ENCODE measurements around the gene FHIP1B.

FHIP1B gene

DNA sequence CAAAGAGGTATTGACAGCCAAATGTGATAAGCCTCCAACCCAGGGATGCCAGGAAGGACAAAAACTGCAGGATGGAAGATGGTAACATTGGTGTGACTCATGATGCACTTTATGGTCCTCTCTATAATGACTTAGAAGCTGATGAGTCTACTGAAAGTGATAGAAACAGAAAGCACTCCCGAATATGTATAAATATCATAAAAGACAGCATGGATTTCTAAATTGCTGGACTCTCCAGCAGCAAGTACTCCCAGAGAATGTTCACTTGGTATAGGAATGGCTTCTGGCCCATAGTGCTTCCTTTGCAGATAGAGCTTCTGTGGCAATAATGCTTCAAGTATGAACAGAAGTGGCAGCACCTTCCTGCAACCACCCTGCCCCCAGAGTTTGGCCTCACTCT is 64.2 kb downstream of the FHIP1B start, which contains the start of gene OR52B2:
Gene OR52B2, minus strand, starts transcription at position 101 of the 400 bp plus-strand sequence. Its CDS starts 0 bp downstream, at position 101.
- Histone ChIP-seq H3K9me2 (replicated peaks; ENCODE audit: insufficient read depth, low read length) (no peaks in the 10 kb centered on the region), H3K4me2 (ENCODE audit: low read depth, low read length) (no peak within 1 kb of the TSS), H3K9me3 (replicated peaks; ENCODE audit: insufficient read depth, low read length) (no peaks in the 10 kb centered on the region), H3K4me3 (ENCODE audit: low read length) (no peak within 1 kb of the TSS), H3K27ac (ENCODE audit: low read length) (no peak within 1 kb of the TSS), H4K20me1 (ENCODE audit: insufficient read depth, low read length) (no peaks in the 10 kb centered on the region), H2AFZ (ENCODE audit: low read length) (no peak within 1 kb of the TSS), H3K27me3 (replicated peaks; ENCODE audit: insufficient read depth, low read length) (no peaks in the 10 kb centered on the region), H3K36me3 (replicated peaks; ENCODE audit: insufficient read depth, low read length) (no peaks in the 10 kb centered on the region), H3F3A (ENCODE audit: insufficient read depth, low read length) (no peaks in the 10 kb centered on the region), H3K9ac (ENCODE audit: low read length) (no peak within 1 kb of the TSS), H3K4me1 (ENCODE audit: low read length) (no peaks in the 10 kb centered on the region), H3K79me2 (ENCODE audit: low read length) (no peaks in the 10 kb centered on the region)
- no peak for DNase-seq
- TF ChIP-seq EZH2phosphoT487 (IDR thresholded peaks at IDR 0.05; ENCODE audit: low read length) (no peak), EZH2 (optimal IDR thresholded peaks at IDR 0.05; ENCODE audit: low read depth, low read length) (no peak)
- TF ChIP-seq, protein P1, sequence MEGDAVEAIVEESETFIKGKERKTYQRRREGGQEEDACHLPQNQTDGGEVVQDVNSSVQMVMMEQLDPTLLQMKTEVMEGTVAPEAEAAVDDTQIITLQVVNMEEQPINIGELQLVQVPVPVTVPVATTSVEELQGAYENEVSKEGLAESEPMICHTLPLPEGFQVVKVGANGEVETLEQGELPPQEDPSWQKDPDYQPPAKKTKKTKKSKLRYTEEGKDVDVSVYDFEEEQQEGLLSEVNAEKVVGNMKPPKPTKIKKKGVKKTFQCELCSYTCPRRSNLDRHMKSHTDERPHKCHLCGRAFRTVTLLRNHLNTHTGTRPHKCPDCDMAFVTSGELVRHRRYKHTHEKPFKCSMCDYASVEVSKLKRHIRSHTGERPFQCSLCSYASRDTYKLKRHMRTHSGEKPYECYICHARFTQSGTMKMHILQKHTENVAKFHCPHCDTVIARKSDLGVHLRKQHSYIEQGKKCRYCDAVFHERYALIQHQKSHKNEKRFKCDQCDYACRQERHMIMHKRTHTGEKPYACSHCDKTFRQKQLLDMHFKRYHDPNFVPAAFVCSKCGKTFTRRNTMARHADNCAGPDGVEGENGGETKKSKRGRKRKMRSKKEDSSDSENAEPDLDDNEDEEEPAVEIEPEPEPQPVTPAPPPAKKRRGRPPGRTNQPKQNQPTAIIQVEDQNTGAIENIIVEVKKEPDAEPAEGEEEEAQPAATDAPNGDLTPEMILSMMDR (IDR thresholded peaks at IDR 0.05; ENCODE audit: low read length) = no peak
